T-cell (primary cell): ENCODE results near the gene TMEM87B. TPM values are rescaled to one million over a fixed set of nuclear protein-coding genes. Genes with fewer than 3 reads are reported as not detected.
A peak's percentile ranks its signal among the peaks of the same experiment; 100 is the strongest.

Source experiments
- ATAC-seq, 4 experiments: fragments of 200-7000 bp in 3 of 4; fragments of 150-1000 bp in 1 of 4; cut with Tn5 transposase; replicated peaks in 1 of 4; 1 replicate in 3 of 4; 2 replicates in 1 of 4; pipeline ENCODE4 v1.10.0; 2021; ENCODE audit warnings: moderate library complexity in 3 of 4, mild to moderate bottlenecking in 2 of 4, moderate number of reproducible peaks in 1 of 4
- CTCF ChIA-PET, 2 donors: fragments of 300-600 bp; sonication (Branson Sonifier 250); formaldehyde crosslinking; loops; one replicate each; lab custom pipeline; 2022; ENCODE audit warnings: antibody characterized with exemption in 2 of 2; lab: Charles Lee
- POLR2A ChIA-PET, 2 donors: fragments of 300-600 bp; sonication (Branson Sonifier 250); formaldehyde crosslinking; loops; one replicate each; lab custom pipeline; 2022; ENCODE audit warnings: antibody characterized with exemption in 2 of 2; lab: Charles Lee
- DNase-seq, 35 experiments: peaks; one replicate each; pipeline versions ENCODE4 v3.0.0 to v3.0.0-alpha.2; 2013 to 2023
- H3K27ac ChIP-seq: one replicate; pipeline ENCODE4 v1.5.1; 2013; ENCODE audit warnings: low read length
- H3K27me3 ChIP-seq, 2 experiments: replicated peaks in 1 of 2; 1 replicate in 1 of 2; 2 replicates in 1 of 2; pipeline versions ENCODE4 v1.6.1 to v1.7.0; 2013; ENCODE audit warnings: low read length in 1 of 2, mixed read lengths in 1 of 2; ENCODE audit not compliant: control insufficient read depth in 2 of 2, insufficient read depth in 2 of 2; ENCODE audit errors: extremely low read depth in 1 of 2
- H3K36me3 ChIP-seq, 2 donors: 1 replicate in 1 of 2; 2 replicates in 1 of 2; pipeline versions ENCODE4 v1.6.1 to v1.7.0; 2013; ENCODE audit warnings: low read length in 1 of 2; ENCODE audit not compliant: control insufficient read depth in 2 of 2, insufficient read depth in 1 of 2; ENCODE audit errors: extremely low read depth in 1 of 2
- H3K4me1 ChIP-seq, 2 experiments: 1 replicate in 1 of 2; 2 replicates in 1 of 2; pipeline versions ENCODE4 v1.6.1 to v1.7.0; 2013; ENCODE audit warnings: low read length in 2 of 2, mixed read lengths in 1 of 2; ENCODE audit not compliant: insufficient read depth in 2 of 2, control insufficient read depth in 1 of 2; ENCODE audit errors: extremely low read depth in 1 of 2
- H3K4me3 ChIP-seq, 2 donors: 1 replicate in 1 of 2; 2 replicates in 1 of 2; pipeline versions ENCODE4 v1.5.1 to v1.7.0; 2013; ENCODE audit warnings: mild to moderate bottlenecking in 2 of 2, low read length in 1 of 2, moderate library complexity in 1 of 2; ENCODE audit not compliant: control insufficient read depth in 1 of 2; ENCODE audit errors: extremely low read depth in 1 of 2
- H3K9me3 ChIP-seq: 2 replicates; pipeline ENCODE4 v1.7.0; 2013
- H3K27ac Mint-ChIP-seq, 2 donors: one replicate each; pipeline ENCODE4 v1.8.0; 2020 to 2021; ENCODE audit warnings: mild to moderate bottlenecking in 2 of 2, mixed read lengths in 2 of 2
- H3K27me3 Mint-ChIP-seq, 2 donors: one replicate each; pipeline ENCODE4 v1.8.0; 2021 to 2022; ENCODE audit warnings: mixed read lengths in 2 of 2
- H3K36me3 Mint-ChIP-seq: one replicate; pipeline ENCODE4 v1.8.0; 2021; ENCODE audit warnings: mixed read lengths
- H3K4me1 Mint-ChIP-seq, 3 donors: one replicate each; pipeline ENCODE4 v1.8.0; 2020 to 2022; ENCODE audit warnings: mixed read lengths in 3 of 3, mild to moderate bottlenecking in 1 of 3
- H3K4me3 Mint-ChIP-seq, 3 donors: one replicate each; pipeline ENCODE4 v1.8.0; 2020 to 2022; ENCODE audit warnings: mild to moderate bottlenecking in 3 of 3, mixed read lengths in 3 of 3, moderate library complexity in 3 of 3
- H3K9me3 Mint-ChIP-seq, 3 donors: one replicate each; pipeline ENCODE4 v1.8.0; 2020 to 2022; ENCODE audit warnings: mixed read lengths in 3 of 3
- WGBS: methylation state at CpG from one replicate; pipeline ENCODE4 v1.1.5; 2013; ENCODE audit warnings: missing lambda C conversion rate; ENCODE audit not compliant: insufficient coverage; 5-methylcytosine and 5-hydroxymethylcytosine counted together
- total RNA-seq, 35 experiments: library from RNA in 6 of 35; stranded (reverse) in 6 of 35; fragments of 120-200 nt in 1 of 35; gene quantifications; one replicate each; pipeline versions ENCODE4 v1.2.1 to v1.2.4 and lab custom pipeline; 2013 to 2026

The TMEM87B gene
- total RNA-seq, 5 donors from 2014 or later (not counting 1 experiment from before 2014, with no cell fraction given), result 16.8 to 22.7 (median 19.3) TPM

DNA sequence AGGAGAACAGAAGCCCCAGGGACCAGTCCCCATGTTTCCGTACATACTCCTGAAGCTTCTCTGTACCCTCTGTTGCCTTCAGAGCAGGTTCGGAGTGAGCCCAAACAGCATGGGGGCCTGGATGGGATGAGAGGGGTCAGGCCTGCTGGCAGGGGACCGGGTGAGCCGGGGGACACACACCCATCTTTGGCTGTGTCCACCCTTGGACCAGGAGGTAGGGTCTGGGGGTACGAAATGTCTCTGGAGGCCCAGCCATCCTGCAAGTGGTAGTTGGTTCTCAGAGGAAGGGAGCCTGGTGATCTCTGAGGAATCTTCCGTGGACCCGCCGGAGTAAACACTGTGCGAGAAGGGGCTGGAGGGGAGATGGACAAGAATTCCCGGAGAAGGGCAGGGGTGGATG, 98.4 kb downstream of the TMEM87B start:
- H3K4me1 Mint-ChIP-seq, result peaks cover 31 to 32% (median 31%) of the 10 kb centered on the region in 3 donors
- ATAC-seq, result no peak
- peaks cover 12 to 35% of the 10 kb centered on the region in 2 experiments for H3K4me1 ChIP-seq
- H3K27me3 ChIP-seq, result peaks cover 0 to 2% of the 10 kb centered on the region in 2 experiments
- no peak overlapping the region for H3K27ac Mint-ChIP-seq
- no peaks in the 10 kb centered on the region for H3K9me3 Mint-ChIP-seq
- H3K4me3 ChIP-seq, result no peak overlapping the region
- H3K36me3 Mint-ChIP-seq, result no peaks in the 10 kb centered on the region
- CTCF ChIA-PET, result no interaction called here
- H3K27ac ChIP-seq, result no peak overlapping the region
- no peaks in the 10 kb centered on the region for H3K36me3 ChIP-seq
- WGBS, result 100% methylated on average over 4 of the region's 10 CpGs
- H3K9me3 ChIP-seq, result no peaks in the 10 kb centered on the region
- H3K27me3 Mint-ChIP-seq, result no peaks in the 10 kb centered on the region
- POLR2A ChIA-PET, result no interaction called here
- no peak for DNase-seq
- no peak overlapping the region for H3K4me3 Mint-ChIP-seq

DNA sequence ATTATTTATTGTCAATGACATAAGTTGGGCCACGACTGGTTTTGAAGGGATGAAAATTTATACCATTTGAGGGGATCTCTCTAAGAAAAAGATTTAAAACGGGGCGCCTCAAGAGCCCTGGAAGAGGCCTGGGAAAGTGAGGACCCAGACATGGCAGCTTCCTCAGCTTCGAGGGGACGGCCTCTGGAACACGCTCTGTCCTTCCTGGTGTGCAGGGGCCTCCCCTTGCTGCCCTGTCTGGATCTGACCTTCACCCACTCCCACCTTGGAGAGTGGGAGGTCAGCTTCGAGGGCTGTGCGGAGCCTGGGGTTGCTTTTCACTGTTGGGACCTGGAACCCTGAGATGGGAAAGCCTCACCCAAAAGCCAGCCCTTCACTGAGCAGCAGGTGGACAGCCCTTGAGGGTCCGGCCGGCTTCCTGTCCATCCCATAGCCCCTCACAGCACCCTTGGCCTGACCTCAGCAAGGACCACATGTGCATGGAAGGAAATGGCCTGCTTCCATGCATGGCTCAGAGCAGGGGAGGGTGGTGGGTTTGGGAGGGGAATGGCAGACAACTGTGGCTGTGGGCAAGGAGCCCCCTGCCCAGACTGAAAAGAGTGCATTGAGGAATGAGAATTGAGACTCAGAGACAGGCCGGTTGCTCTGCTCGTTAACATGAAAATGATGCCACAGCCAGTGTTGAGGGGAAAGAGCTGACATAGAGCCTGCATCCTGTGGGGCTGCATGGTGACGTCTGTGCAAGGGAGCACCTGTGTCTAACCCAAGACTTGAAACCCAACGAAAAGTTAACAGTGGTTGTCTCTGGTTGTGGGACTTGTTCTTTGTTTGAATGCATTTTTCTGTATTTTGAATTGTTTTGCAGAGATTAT, 99.4 kb downstream of the TMEM87B start:
- no peaks in the 10 kb centered on the region for H3K9me3 ChIP-seq
- Mint-ChIP-seq H3K27ac (peak overlapping the region; percentile 92 to 95), H3K4me1 (peaks cover 31 to 33% (median 31%) of the 10 kb centered on the region in 3 donors), H3K4me3 (peak overlapping the region in 2 of 3 donors; percentile 73 to 82), H3K9me3 (no peaks in the 10 kb centered on the region), H3K36me3 (no peaks in the 10 kb centered on the region), H3K27me3 (no peaks in the 10 kb centered on the region)
- DNase-seq (peak in 34 of 35 experiments; percentile 35 to 81 (median 60)), ATAC-seq (peak; percentile 67 to 98 (median 70))
- peak overlapping the region; percentile 52 for H3K27ac ChIP-seq
- 55% methylated on average over 9 of the region's 14 CpGs for WGBS
- H3K4me1 ChIP-seq, result peaks cover 12 to 35% of the 10 kb centered on the region in 2 experiments
- CTCF ChIA-PET, result interaction anchor here (0.6 to 1.7 kb wide), 3 partner anchors 28 to 106 kb away, joined by 3 to 6 read pairs (median 5); no protein-coding TSS in a partner anchor
- POLR2A ChIA-PET, result no interaction called here
- no peaks in the 10 kb centered on the region for H3K36me3 ChIP-seq
- peaks cover 0 to 2% of the 10 kb centered on the region in 2 experiments for H3K27me3 ChIP-seq
- no peak overlapping the region for H3K4me3 ChIP-seq

DNA sequence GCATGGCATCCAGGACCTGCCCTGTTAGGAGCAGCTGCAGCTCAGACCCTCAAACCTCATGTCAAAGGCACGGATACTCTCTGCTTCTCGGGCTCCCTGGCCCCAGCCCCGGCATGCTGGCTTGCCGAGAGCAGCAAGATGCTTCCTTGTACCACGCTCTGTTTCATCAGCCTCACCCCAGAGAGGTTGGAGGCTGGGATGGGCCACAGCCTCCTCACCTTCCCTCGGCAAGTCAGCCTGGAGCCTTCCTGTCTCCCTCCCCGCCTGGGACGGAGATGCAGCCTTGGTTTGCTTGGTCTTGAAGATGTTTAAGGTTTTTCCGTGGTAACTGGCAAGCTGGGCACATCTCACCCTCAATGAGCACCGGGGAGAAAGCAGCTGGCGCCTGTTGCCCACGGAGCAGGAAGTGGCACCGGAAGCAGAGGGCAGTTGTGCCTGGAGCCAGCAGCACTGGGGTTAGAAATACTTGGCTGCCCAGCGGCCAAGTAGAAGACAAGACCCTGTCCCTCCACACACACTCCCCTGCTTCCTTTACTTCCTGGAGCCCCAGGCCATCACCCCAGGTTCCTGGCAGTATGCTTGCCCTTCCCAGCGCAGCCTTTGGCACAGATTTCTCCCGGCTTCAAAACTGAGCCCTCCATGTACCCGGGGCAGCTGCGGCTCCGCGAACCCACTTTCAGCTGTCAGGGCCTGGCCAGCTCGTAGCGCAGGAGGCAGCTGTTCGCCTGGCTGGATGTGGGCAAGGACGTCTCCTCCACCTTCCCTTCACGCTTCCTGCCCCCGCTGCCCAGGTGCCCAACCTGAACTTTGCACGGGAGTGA, 100.5 kb downstream of the TMEM87B start:
- H3K9me3 ChIP-seq, result no peaks in the 10 kb centered on the region
- H3K27me3 ChIP-seq, result no peaks in the 10 kb centered on the region
- Mint-ChIP-seq H3K4me3 (peak overlapping the region; percentile 73 to 82 (median 73)), H3K27me3 (no peaks in the 10 kb centered on the region), H3K9me3 (no peaks in the 10 kb centered on the region), H3K4me1 (peaks cover 34 to 35% (median 35%) of the 10 kb centered on the region in 3 donors), H3K27ac (peak overlapping the region; percentile 92 to 95), H3K36me3 (no peaks in the 10 kb centered on the region)
- ChIA-PET POLR2A (no interaction called here), CTCF (interaction anchor here (0.6 to 1.7 kb wide), 3 partner anchors 27 to 105 kb away, joined by 3 to 6 read pairs (median 5); no protein-coding TSS in a partner anchor)
- ATAC-seq (peak; percentile 11 to 73 (median 61)), DNase-seq (peak in 25 of 35 experiments; percentile 11 to 57 (median 26))
- 21% methylated on average over 16 of the region's 27 CpGs for WGBS
- H3K4me3 ChIP-seq, result peak overlapping the region; percentile 31 to 32
- H3K4me1 ChIP-seq, result peaks cover 12 to 35% of the 10 kb centered on the region in 2 experiments
- H3K36me3 ChIP-seq, result no peaks in the 10 kb centered on the region
- H3K27ac ChIP-seq, result peak overlapping the region; percentile 52

DNA sequence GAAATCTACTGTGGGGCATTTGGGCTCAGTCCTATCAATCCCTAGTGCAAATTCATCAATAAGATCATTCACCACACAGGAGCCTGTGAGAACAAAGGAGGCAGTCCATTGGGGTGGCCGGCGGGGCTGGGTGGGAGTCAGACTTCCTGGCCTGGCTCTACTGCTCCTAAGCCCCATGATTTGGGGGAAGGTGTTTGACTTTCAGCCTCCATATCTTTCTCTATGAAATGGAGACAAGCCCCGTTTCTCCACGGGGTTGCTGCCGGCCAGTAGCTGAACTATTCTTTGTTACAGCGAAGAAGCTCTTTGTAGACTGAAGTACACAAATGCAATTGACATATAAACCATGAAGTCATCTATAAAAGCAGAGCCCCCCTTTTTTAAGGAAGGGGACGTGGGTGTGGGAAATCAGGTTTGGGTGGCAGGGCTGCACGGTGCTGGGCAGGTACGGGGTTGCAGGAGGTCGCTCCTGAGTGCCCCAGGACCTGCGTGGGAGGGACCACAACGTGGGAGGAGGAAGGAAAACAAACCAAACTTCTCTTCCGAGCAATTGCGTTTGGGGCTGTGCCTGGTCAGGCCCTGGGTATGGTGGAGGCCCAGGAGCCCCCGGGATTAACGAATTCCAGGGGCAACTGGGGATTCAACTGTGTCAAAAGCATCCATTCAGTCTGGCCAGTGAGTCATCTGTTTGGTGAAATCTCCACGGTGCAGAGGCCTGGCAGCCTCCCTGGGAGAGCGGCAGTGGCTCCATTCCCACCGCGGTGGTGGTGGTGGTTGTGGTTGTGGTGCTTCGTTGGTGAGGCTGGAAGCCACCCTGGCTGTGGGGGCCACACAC, 101.3 kb downstream of the TMEM87B start:
- 30% methylated on average over 4 of the region's 21 CpGs for WGBS
- peak in 3 of 4 experiments; percentile 26 to 33 (median 30) for ATAC-seq

GRCh38 chr2:112157472-112157871, 102.4 kb downstream of the TMEM87B start:
- H3K9me3 ChIP-seq, result no peaks in the 10 kb centered on the region
- POLR2A ChIA-PET, result no interaction called here
- H3K27me3 ChIP-seq, result no peaks in the 10 kb centered on the region
- Mint-ChIP-seq H3K4me1 (peaks cover 35 to 36% (median 35%) of the 10 kb centered on the region in 3 donors), H3K9me3 (no peaks in the 10 kb centered on the region), H3K4me3 (peak overlapping the region in 1 of 3 donors; percentile 40), H3K36me3 (no peaks in the 10 kb centered on the region), H3K27me3 (no peaks in the 10 kb centered on the region), H3K27ac (peak overlapping the region; percentile 70 to 80)
- H3K27ac ChIP-seq, result no peak overlapping the region
- peaks cover 12 to 35% of the 10 kb centered on the region in 2 experiments for H3K4me1 ChIP-seq
- CTCF ChIA-PET, result no interaction called here
- DNase-seq, result no peak
- H3K36me3 ChIP-seq, result no peaks in the 10 kb centered on the region
- ATAC-seq, result no peak
- WGBS, result 100% methylated on average over 1 of the region's 3 CpGs
- H3K4me3 ChIP-seq, result no peak overlapping the region

More for the DNA sequence above, 101.3 kb downstream of the TMEM87B start:
- Histone ChIP-seq H3K27me3 (no peaks in the 10 kb centered on the region), H3K27ac (peak overlapping the region; percentile 52), H3K36me3 (no peaks in the 10 kb centered on the region), H3K4me1 (peaks cover 12 to 35% of the 10 kb centered on the region in 2 experiments), H3K4me3 (peak overlapping the region in 1 of 2 donors; percentile 31), H3K9me3 (no peaks in the 10 kb centered on the region)
- POLR2A ChIA-PET, result no interaction called here
- Mint-ChIP-seq H3K27me3 (no peaks in the 10 kb centered on the region), H3K4me1 (peaks cover 35 to 36% (median 35%) of the 10 kb centered on the region in 3 donors), H3K4me3 (peak overlapping the region; percentile 73 to 82 (median 73)), H3K9me3 (no peaks in the 10 kb centered on the region), H3K36me3 (no peaks in the 10 kb centered on the region), H3K27ac (peak overlapping the region; percentile 92 to 95)
- peak in 13 of 35 experiments; percentile 11 to 47 (median 24) for DNase-seq
- CTCF ChIA-PET, result interaction anchor here in 1 of 2 donors (1.4 to 1.7 kb wide), 2 partner anchors 26 to 104 kb away, joined by 3 to 6 read pairs; no protein-coding TSS in a partner anchor
